HG02571 (cell line): ENCODE data around the gene ISCA2.
"Not testable (repeated sequence)": the region's sequence is repeated elsewhere in the genome, so short reads cannot be mapped to it uniquely, and the experiment has no call there.

Source experiments
- ATAC-seq: cut with Tn5 transposase; IDR thresholded peaks from one replicate; pipeline ENCODE4 v1.9.1; 2021; ENCODE audit warnings: mild to moderate bottlenecking, moderate library complexity; ENCODE audit not compliant: unreplicated experiment

Gene ISCA2

GRCh38 chr14:74526854-74527585 lies 33.5 kb downstream of the ISCA2 start:
- no peak for ATAC-seq

DNA sequence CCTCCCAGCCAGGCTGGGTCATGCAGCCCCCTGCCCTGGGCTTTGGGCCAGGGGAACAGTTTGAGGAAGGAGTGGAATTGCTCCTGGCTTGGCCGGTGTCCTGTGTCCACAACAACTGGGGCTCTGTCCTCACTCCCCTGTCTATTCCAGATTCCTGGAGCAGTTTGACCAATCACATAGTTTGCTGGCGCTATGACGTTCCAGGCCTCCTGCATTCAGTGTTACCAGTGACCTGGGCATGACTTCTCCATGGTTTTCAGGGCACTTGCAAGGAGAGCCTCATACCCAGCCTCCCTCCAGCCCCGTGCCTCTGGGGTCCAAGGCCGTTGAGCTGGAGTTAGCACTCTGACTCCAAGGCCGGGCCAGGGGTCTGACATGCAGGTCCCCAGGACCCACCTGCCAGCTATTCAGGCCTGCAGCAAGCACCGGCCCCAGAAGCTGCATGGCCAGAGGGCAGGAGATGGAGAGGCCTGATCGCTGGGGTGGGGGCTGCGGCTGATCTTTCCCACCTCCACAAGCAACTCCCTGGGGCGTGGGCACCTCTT lies 34.2 kb downstream of the ISCA2 start:
- ATAC-seq, result no peak

DNA sequence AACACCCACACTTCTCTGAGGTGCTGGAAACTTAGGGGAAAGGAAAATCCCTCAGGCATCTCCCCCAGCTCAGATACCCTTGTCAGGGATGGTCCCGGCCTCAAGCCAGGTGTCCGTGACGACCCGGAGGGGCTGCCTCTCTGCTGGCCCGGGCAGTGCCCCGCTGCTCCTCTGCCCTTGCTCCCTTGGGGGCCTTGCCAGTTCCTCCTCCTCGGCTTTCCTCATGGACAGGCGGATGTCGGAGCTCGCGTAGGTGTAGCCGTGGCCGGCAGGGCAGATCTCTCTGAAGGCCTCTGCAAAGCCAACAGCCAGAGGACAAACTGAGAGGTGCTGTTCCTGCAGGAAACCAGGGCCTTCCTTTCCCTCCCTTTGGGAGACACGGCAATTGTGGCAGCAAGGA lies 34.8 kb downstream of the ISCA2 start:
- ATAC-seq, result no peak

GRCh38 chr14:74528886-74529285 lies 35.3 kb downstream of the ISCA2 start:
- no peak for ATAC-seq

- ATAC-seq, result no peak
Observed at GRCh38 chr14:74531006-74531405, 37.4 kb downstream of the ISCA2 start.

DNA sequence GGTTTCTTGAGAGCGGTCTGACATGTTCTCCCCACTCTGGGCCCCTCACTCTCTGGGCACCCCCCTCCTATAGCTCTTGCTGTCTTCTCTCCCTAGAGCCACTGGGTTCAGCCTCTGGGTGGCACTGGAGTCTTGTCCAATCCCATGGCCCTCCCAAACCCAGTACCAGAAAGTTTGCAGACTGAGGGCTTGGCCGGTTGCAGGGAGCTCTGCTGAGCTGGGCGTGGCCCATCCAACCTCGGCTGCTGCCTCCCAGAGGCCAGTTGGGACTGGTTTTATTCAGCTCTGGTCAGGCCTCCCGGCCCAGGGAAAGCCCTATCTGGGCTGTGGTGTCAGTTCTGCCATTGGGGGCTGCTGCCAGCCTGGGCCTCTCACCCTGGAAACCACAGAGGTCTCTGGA lies 37.9 kb downstream of the ISCA2 start:
- no peak for ATAC-seq

GRCh38 chr14:74532246-74532645 lies 38.7 kb downstream of the ISCA2 start:
- ATAC-seq, result no peak

DNA sequence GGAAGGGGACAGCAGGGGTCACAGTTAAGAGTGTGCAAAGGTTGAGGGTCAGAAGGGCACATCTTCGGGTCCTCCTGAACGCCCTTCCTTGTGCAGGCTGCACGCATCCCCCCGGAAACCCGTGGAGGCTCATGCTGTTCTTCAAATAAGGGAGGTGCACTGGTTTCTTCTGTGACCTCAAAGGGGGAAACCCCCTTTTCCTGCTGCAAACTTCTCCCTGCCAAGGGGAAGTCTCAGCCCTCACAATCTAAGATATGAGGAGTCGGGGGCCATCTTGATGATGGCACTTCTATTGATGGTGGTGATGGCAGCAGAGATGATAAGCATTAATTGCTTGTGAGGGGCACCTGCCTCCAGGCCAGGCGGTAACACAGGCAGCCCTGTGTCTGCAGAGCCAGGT lies 40.0 kb downstream of the ISCA2 start:
- no peak for ATAC-seq

GRCh38 chr14:74535756-74536325 lies 42.3 kb downstream of the ISCA2 start:
- ATAC-seq, result no peak

DNA sequence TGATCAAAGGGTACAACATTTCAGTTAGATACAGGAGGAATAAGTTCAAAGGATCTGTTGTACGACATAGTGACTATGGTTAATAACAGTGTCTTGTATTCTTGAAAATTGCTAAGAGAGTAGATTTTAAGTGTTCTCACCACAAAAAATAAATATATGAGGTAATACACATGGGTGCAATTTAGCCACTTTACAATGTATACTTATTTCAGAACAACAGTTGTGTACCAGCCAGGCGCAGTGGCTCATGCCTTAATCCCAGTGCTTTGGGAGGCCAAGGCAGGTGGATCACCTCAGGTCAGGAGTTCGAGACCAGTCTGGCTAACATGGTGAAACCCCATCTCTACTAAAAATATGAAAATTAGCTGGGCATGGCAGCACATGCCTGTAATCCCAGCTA lies 42.8 kb downstream of the ISCA2 start:
- ATAC-seq, result not testable (repeated sequence)

GRCh38 chr14:74538411-74539391 lies 45.1 kb downstream of the ISCA2 start:
- no peak for ATAC-seq

GRCh38 chr14:74539503-74539902 lies 45.9 kb downstream of the ISCA2 start:
- no peak for ATAC-seq

DNA sequence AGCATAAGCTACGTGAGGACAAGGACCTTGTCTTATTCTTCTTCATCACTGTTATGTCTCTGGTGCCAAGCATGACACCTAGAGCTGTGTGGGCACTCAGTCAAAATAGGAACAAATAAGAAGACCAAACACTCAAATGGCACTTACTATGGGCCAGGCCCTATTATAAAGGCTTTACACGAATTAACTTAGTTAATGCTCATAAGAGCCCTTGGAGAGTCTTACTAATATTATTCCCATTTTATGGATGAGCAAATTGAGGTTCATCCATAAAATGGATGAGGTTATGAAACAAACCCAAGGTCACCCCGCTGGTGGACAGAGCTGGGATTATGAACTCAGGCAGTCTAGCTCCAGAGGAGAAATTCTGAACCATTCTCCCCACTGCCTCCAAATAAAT lies 47.7 kb downstream of the ISCA2 start:
- no peak for ATAC-seq

DNA sequence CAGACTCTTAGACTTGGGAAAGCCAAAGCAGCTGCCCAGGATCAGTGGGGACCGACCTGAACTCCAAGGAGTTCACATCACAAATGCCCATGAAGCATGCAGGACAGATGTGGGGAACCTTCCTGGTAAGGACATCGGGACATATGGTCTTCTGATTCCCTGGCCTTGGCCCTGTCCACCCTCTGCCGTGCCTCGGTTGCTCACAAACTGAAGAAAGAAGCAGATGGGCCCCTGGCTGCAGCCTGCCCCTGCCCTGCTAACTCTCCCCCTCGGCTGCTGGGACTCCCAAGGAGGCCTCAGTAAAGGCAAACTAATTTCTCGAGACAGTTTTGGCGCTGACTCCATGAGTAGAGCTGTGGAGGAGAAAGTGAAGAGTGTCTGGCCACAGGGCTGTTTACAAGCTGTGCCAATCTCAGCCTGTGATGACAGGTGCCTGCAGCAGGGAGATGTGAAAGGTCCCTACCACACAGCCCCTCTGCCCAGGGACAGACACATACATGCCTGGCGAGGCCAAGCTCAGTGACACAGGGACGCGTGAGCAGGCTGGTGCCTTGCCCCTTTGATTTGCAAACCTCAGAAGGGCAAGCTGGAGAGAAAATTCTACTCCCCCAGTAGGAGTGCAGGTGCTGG lies 48.6 kb downstream of the ISCA2 start:
- no peak for ATAC-seq

GRCh38 chr14:74543771-74544438 lies 50.3 kb downstream of the ISCA2 start:
- ATAC-seq, result no peak

- no peak for ATAC-seq
Observed at GRCh38 chr14:74545386-74545785, 51.8 kb downstream of the ISCA2 start.

GRCh38 chr14:74546416-74546815 lies 52.9 kb downstream of the ISCA2 start:
- no peak for ATAC-seq
